Adipocyte (in vitro differentiated cells): ENCODE results near the gene MARVELD3.

Experiments
- DNase-seq: peaks from one replicate; pipeline ENCODE4 v3.0.0-alpha.2; 2015; ENCODE audit warnings: low read depth
- H3K27me3 ChIP-seq: replicated peaks from 2 replicates; pipeline ENCODE4 v1.7.0; 2013; ENCODE audit warnings: mild to moderate bottlenecking, low read length, moderate library complexity; ENCODE audit not compliant: control insufficient read depth, insufficient read depth
- H3K36me3 ChIP-seq: 2 replicates; pipeline ENCODE4 v1.7.0; 2013; ENCODE audit warnings: low read length, mild to moderate bottlenecking, moderate library complexity; ENCODE audit not compliant: control insufficient read depth, insufficient read depth, severe bottlenecking
- H3K4me1 ChIP-seq: 2 replicates; pipeline ENCODE4 v1.7.0; 2013; ENCODE audit warnings: mild to moderate bottlenecking, low read length, moderate library complexity; ENCODE audit not compliant: control insufficient read depth, insufficient read depth
- H3K4me3 ChIP-seq: 2 replicates; pipeline ENCODE4 v1.7.0; 2013; ENCODE audit warnings: mild to moderate bottlenecking, low read length, moderate library complexity
- H3K9ac ChIP-seq: 2 replicates; pipeline ENCODE4 v1.7.0; 2013; ENCODE audit warnings: mild to moderate bottlenecking, low read length, moderate library complexity
- H3K9me3 ChIP-seq: 2 replicates; pipeline ENCODE4 v1.7.0; 2013; ENCODE audit warnings: mild to moderate bottlenecking, low read length, moderate library complexity; ENCODE audit not compliant: control insufficient read depth

The MARVELD3 gene

GRCh38 chr16:71625113-71625850 lies 702 bp upstream of the MARVELD3 start:
- DNase-seq: no peak
- H3K4me1 ChIP-seq: peaks cover 8% of the 10 kb centered on the region
- H3K9ac ChIP-seq: no peak overlapping the region
- H3K36me3 ChIP-seq: no peaks in the 10 kb centered on the region
- H3K27me3 ChIP-seq: peaks cover 20% of the 10 kb centered on the region
- peaks cover 3% of the 10 kb centered on the region for H3K9me3 ChIP-seq
- no peak overlapping the region for H3K4me3 ChIP-seq

GRCh38 chr16:71626858-71627213 lies 852 bp downstream of the MARVELD3 start:
- Histone ChIP-seq H3K4me1 (peaks cover 8% of the 10 kb centered on the region), H3K9ac (no peak overlapping the region), H3K36me3 (no peaks in the 10 kb centered on the region), H3K27me3 (peaks cover 13% of the 10 kb centered on the region), H3K4me3 (peak overlapping the region; percentile 68), H3K9me3 (peaks cover 3% of the 10 kb centered on the region)
- no peak for DNase-seq

GRCh38 chr16:71627731-71628181 lies 1.8 kb downstream of the MARVELD3 start:
- H3K27me3 ChIP-seq: peaks cover 13% of the 10 kb centered on the region
- no peak overlapping the region for H3K9ac ChIP-seq
- peaks cover 8% of the 10 kb centered on the region for H3K4me1 ChIP-seq
- no peak overlapping the region for H3K4me3 ChIP-seq
- no peaks in the 10 kb centered on the region for H3K36me3 ChIP-seq
- no peak for DNase-seq
- no peaks in the 10 kb centered on the region for H3K9me3 ChIP-seq

GRCh38 chr16:71628810-71629209 lies 2.8 kb downstream of the MARVELD3 start:
- Histone ChIP-seq H3K4me1 (peaks cover 8% of the 10 kb centered on the region), H3K9me3 (no peaks in the 10 kb centered on the region), H3K9ac (no peak overlapping the region), H3K27me3 (peaks cover 13% of the 10 kb centered on the region), H3K4me3 (no peak overlapping the region), H3K36me3 (no peaks in the 10 kb centered on the region)
- no peak for DNase-seq

- peaks cover 8% of the 10 kb centered on the region for H3K27me3 ChIP-seq
Measured at GRCh38 chr16:71629278-71630016, 3.5 kb downstream of the MARVELD3 start.

GRCh38 chr16:71630808-71631207 lies 4.8 kb downstream of the MARVELD3 start:
- Histone ChIP-seq H3K27me3 (peaks cover 5% of the 10 kb centered on the region), H3K36me3 (no peaks in the 10 kb centered on the region), H3K9ac (no peak overlapping the region), H3K4me1 (peaks cover 8% of the 10 kb centered on the region), H3K9me3 (no peaks in the 10 kb centered on the region), H3K4me3 (no peak overlapping the region)
- no peak for DNase-seq

More at GRCh38 chr16:71629278-71630016, 3.5 kb downstream of the MARVELD3 start:
- Histone ChIP-seq H3K4me3 (no peak overlapping the region), H3K36me3 (no peaks in the 10 kb centered on the region), H3K9me3 (no peaks in the 10 kb centered on the region), H3K4me1 (peaks cover 8% of the 10 kb centered on the region), H3K9ac (no peak overlapping the region)
- DNase-seq: no peak

- H3K9me3 ChIP-seq: no peaks in the 10 kb centered on the region
- H3K4me1 ChIP-seq: peaks cover 1% of the 10 kb centered on the region
Measured at GRCh38 chr16:71631776-71632175, 5.8 kb downstream of the MARVELD3 start.

GRCh38 chr16:71635632-71636031 lies 9.6 kb downstream of the MARVELD3 start:
- Histone ChIP-seq H3K4me3 (no peak overlapping the region), H3K9me3 (no peaks in the 10 kb centered on the region), H3K4me1 (peaks cover 12% of the 10 kb centered on the region), H3K36me3 (no peaks in the 10 kb centered on the region), H3K27me3 (no peaks in the 10 kb centered on the region), H3K9ac (no peak overlapping the region)
- no peak for DNase-seq

More at GRCh38 chr16:71631776-71632175, 5.8 kb downstream of the MARVELD3 start:
- DNase-seq: no peak
- Histone ChIP-seq H3K27me3 (peaks cover 5% of the 10 kb centered on the region), H3K36me3 (no peaks in the 10 kb centered on the region), H3K9ac (no peak overlapping the region), H3K4me3 (no peak overlapping the region)

- peak; percentile 67 for DNase-seq
Measured at GRCh38 chr16:71637398-71637797, 11.4 kb downstream of the MARVELD3 start.

GRCh38 chr16:71645450-71645849 lies 19.5 kb downstream of the MARVELD3 start:
- Histone ChIP-seq H3K9me3 (no peaks in the 10 kb centered on the region), H3K27me3 (no peaks in the 10 kb centered on the region)
- DNase-seq: no peak

More at GRCh38 chr16:71637398-71637797, 11.4 kb downstream of the MARVELD3 start:
- Histone ChIP-seq H3K9ac (no peak overlapping the region), H3K36me3 (no peaks in the 10 kb centered on the region), H3K4me1 (peaks cover 12% of the 10 kb centered on the region), H3K27me3 (no peaks in the 10 kb centered on the region), H3K9me3 (no peaks in the 10 kb centered on the region), H3K4me3 (no peak overlapping the region)

GRCh38 chr16:71647391-71647790 lies 21.4 kb downstream of the MARVELD3 start:
- no peak overlapping the region for H3K4me3 ChIP-seq
- no peak overlapping the region for H3K9ac ChIP-seq
- no peaks in the 10 kb centered on the region for H3K27me3 ChIP-seq
- H3K4me1 ChIP-seq: peaks cover 6% of the 10 kb centered on the region
- no peaks in the 10 kb centered on the region for H3K9me3 ChIP-seq
- H3K36me3 ChIP-seq: peaks cover 36% of the 10 kb centered on the region
- no peak for DNase-seq

More at GRCh38 chr16:71645450-71645849, 19.5 kb downstream of the MARVELD3 start:
- no peak overlapping the region for H3K9ac ChIP-seq
- peaks cover 6% of the 10 kb centered on the region for H3K4me1 ChIP-seq
- peaks cover 31% of the 10 kb centered on the region for H3K36me3 ChIP-seq
- no peak overlapping the region for H3K4me3 ChIP-seq
